Measurements from ENCODE around the gene EPG5.

Gene EPG5

GRCh38 chr18:46010050-46010449 lies 42.9 kb upstream of the EPG5 start:
- Histone ChIP-seq H3K79me2 (ENCODE audit: control insufficient read depth, insufficient read depth, low read length, poor library complexity) (no peaks in the 10 kb centered on the region), H3K4me1 (ENCODE audit: control insufficient read depth in 1 of 2, insufficient read depth in 2 of 2, low read length in 2 of 2) (peaks cover 0 to 4% of the 10 kb centered on the region in 2 experiments), H4K8ac (ENCODE audit: low read depth, low read length) (no peak overlapping the region), H3K18ac (ENCODE audit: low read length) (no peak overlapping the region), H3K4me2 (ENCODE audit: low read length) (no peak overlapping the region), H2AFZ (ENCODE audit: insufficient read depth, low read length, poor library complexity) (no peak overlapping the region), H3K4me3 (ENCODE audit: low read depth, low read length) (no peak overlapping the region), H3K79me1 (ENCODE audit: low read length) (no peaks in the 10 kb centered on the region), H3K27ac (ENCODE audit: low read depth, low read length) (no peak overlapping the region), H2BK12ac (ENCODE audit: low read length) (no peak overlapping the region), H3K36me3 (ENCODE audit: control insufficient read depth in 1 of 2, insufficient read depth in 2 of 2, low read length in 2 of 2) (peaks cover 15 to 28% of the 10 kb centered on the region in 2 experiments), H4K12ac (ENCODE audit: low read depth, low read length) (no peak overlapping the region), H2AK5ac (ENCODE audit: low read length) (no peak overlapping the region), H3K14ac (ENCODE audit: low read length) (no peak overlapping the region), H2BK120ac (ENCODE audit: insufficient read depth, low read length, poor library complexity) (no peak overlapping the region), H3K9ac (ENCODE audit: low read length) (no peak overlapping the region), H3K27me3 (ENCODE audit: insufficient read depth, low read length) (no peaks in the 10 kb centered on the region), H4K91ac (ENCODE audit: low read depth, low read length) (no peak overlapping the region), H3K9me3 (ENCODE audit: insufficient read depth, low read depth, low read length) (no peaks in the 10 kb centered on the region), H3K4ac (ENCODE audit: low read depth, low read length) (no peak overlapping the region), H2BK5ac (ENCODE audit: low read depth, low read length, poor library complexity) (no peak overlapping the region), H3K23ac (ENCODE audit: low read length) (no peak overlapping the region)
- no CpG with 5 or more reads among the region's 4 CpGs for WGBS (ENCODE audit: extremely low coverage, insufficient coverage, insufficient read length)
- DNase-seq = no peak

GRCh38 chr18:46009125-46009840 lies 42.2 kb upstream of the EPG5 start:
- Histone ChIP-seq H3K79me2 (ENCODE audit: control insufficient read depth, insufficient read depth, low read length, poor library complexity) (no peaks in the 10 kb centered on the region), H2BK120ac (ENCODE audit: insufficient read depth, low read length, poor library complexity) (no peak overlapping the region), H2BK5ac (ENCODE audit: low read depth, low read length, poor library complexity) (no peak overlapping the region), H3K79me1 (ENCODE audit: low read length) (no peaks in the 10 kb centered on the region), H2AK5ac (ENCODE audit: low read length) (no peak overlapping the region), H3K23ac (ENCODE audit: low read length) (no peak overlapping the region), H3K18ac (ENCODE audit: low read length) (no peak overlapping the region), H2BK12ac (ENCODE audit: low read length) (no peak overlapping the region), H3K4ac (ENCODE audit: low read depth, low read length) (no peak overlapping the region), H4K91ac (ENCODE audit: low read depth, low read length) (no peak overlapping the region), H3K27ac (ENCODE audit: low read depth, low read length) (no peak overlapping the region), H3K36me3 (ENCODE audit: control insufficient read depth in 1 of 2, insufficient read depth in 2 of 2, low read length in 2 of 2) (peaks cover 14 to 25% of the 10 kb centered on the region in 2 experiments), H3K4me1 (ENCODE audit: control insufficient read depth in 1 of 2, insufficient read depth in 2 of 2, low read length in 2 of 2) (peaks cover 0 to 4% of the 10 kb centered on the region in 2 experiments), H3K27me3 (ENCODE audit: insufficient read depth, low read length) (no peaks in the 10 kb centered on the region), H2AFZ (ENCODE audit: insufficient read depth, low read length, poor library complexity) (no peak overlapping the region), H3K9ac (ENCODE audit: low read length) (no peak overlapping the region), H3K4me2 (ENCODE audit: low read length) (no peak overlapping the region), H4K12ac (ENCODE audit: low read depth, low read length) (no peak overlapping the region), H3K14ac (ENCODE audit: low read length) (no peak overlapping the region), H4K8ac (ENCODE audit: low read depth, low read length) (no peak overlapping the region), H3K4me3 (ENCODE audit: low read depth, low read length) (no peak overlapping the region), H3K9me3 (ENCODE audit: insufficient read depth, low read depth, low read length) (no peaks in the 10 kb centered on the region)
- no CpG with 5 or more reads among the region's 5 CpGs for WGBS (ENCODE audit: extremely low coverage, insufficient coverage, insufficient read length)
- peak in 1 of 2 donors; percentile 26 for DNase-seq

GRCh38 chr18:46008531-46008930 lies 41.4 kb upstream of the EPG5 start:
- H4K12ac ChIP-seq (ENCODE audit: low read depth, low read length) = no peak overlapping the region
- H3K4me3 ChIP-seq (ENCODE audit: low read depth, low read length) = no peak overlapping the region
- H2BK5ac ChIP-seq (ENCODE audit: low read depth, low read length, poor library complexity) = no peak overlapping the region
- H3K79me2 ChIP-seq (ENCODE audit: control insufficient read depth, insufficient read depth, low read length, poor library complexity) = no peaks in the 10 kb centered on the region
- no peak overlapping the region for H2BK12ac ChIP-seq (ENCODE audit: low read length)
- H3K36me3 ChIP-seq (ENCODE audit: control insufficient read depth in 1 of 2, insufficient read depth in 2 of 2, low read length in 2 of 2) = peaks cover 13 to 25% of the 10 kb centered on the region in 2 experiments
- no peak overlapping the region for H3K18ac ChIP-seq (ENCODE audit: low read length)
- H3K14ac ChIP-seq (ENCODE audit: low read length) = no peak overlapping the region
- H2AK5ac ChIP-seq (ENCODE audit: low read length) = no peak overlapping the region
- no peak overlapping the region for H2AFZ ChIP-seq (ENCODE audit: insufficient read depth, low read length, poor library complexity)
- no peaks in the 10 kb centered on the region for H3K27me3 ChIP-seq (ENCODE audit: insufficient read depth, low read length)
- no peak overlapping the region for H3K4ac ChIP-seq (ENCODE audit: low read depth, low read length)
- WGBS (ENCODE audit: extremely low coverage, insufficient coverage, insufficient read length) = no CpG with 5 or more reads among the region's 8 CpGs
- no peaks in the 10 kb centered on the region for H3K79me1 ChIP-seq (ENCODE audit: low read length)
- no peak for DNase-seq
- H3K4me1 ChIP-seq (ENCODE audit: control insufficient read depth in 1 of 2, insufficient read depth in 2 of 2, low read length in 2 of 2) = peaks cover 0 to 4% of the 10 kb centered on the region in 2 experiments
- no peak overlapping the region for H3K23ac ChIP-seq (ENCODE audit: low read length)
- no peak overlapping the region for H4K8ac ChIP-seq (ENCODE audit: low read depth, low read length)
- no peak overlapping the region for H3K4me2 ChIP-seq (ENCODE audit: low read length)
- H3K27ac ChIP-seq (ENCODE audit: low read depth, low read length) = no peak overlapping the region
- H3K9me3 ChIP-seq (ENCODE audit: insufficient read depth, low read depth, low read length) = no peaks in the 10 kb centered on the region
- H3K9ac ChIP-seq (ENCODE audit: low read length) = no peak overlapping the region
- no peak overlapping the region for H2BK120ac ChIP-seq (ENCODE audit: insufficient read depth, low read length, poor library complexity)
- H4K91ac ChIP-seq (ENCODE audit: low read depth, low read length) = no peak overlapping the region

GRCh38 chr18:46007165-46007564 lies 40.0 kb upstream of the EPG5 start:
- H2AFZ ChIP-seq (ENCODE audit: insufficient read depth, low read length, poor library complexity) = no peak overlapping the region
- no CpG with 5 or more reads among the region's 5 CpGs for WGBS (ENCODE audit: extremely low coverage, insufficient coverage, insufficient read length)
- peaks cover 18 to 30% of the 10 kb centered on the region in 2 experiments for H3K36me3 ChIP-seq (ENCODE audit: control insufficient read depth in 1 of 2, insufficient read depth in 2 of 2, low read length in 2 of 2)
- no peaks in the 10 kb centered on the region for H3K79me1 ChIP-seq (ENCODE audit: low read length)
- no peak overlapping the region for H3K4me2 ChIP-seq (ENCODE audit: low read length)
- H2BK5ac ChIP-seq (ENCODE audit: low read depth, low read length, poor library complexity) = no peak overlapping the region
- peaks cover 0 to 4% of the 10 kb centered on the region in 2 experiments for H3K4me1 ChIP-seq (ENCODE audit: control insufficient read depth in 1 of 2, insufficient read depth in 2 of 2, low read length in 2 of 2)
- H3K27ac ChIP-seq (ENCODE audit: low read depth, low read length) = no peak overlapping the region
- no peak overlapping the region for H3K18ac ChIP-seq (ENCODE audit: low read length)
- no peaks in the 10 kb centered on the region for H3K9me3 ChIP-seq (ENCODE audit: insufficient read depth, low read depth, low read length)
- no peak overlapping the region for H2BK12ac ChIP-seq (ENCODE audit: low read length)
- no peak overlapping the region for H3K9ac ChIP-seq (ENCODE audit: low read length)
- no peak overlapping the region for H4K8ac ChIP-seq (ENCODE audit: low read depth, low read length)
- H3K4me3 ChIP-seq (ENCODE audit: low read depth, low read length) = no peak overlapping the region
- no peak overlapping the region for H2AK5ac ChIP-seq (ENCODE audit: low read length)
- no peaks in the 10 kb centered on the region for H3K27me3 ChIP-seq (ENCODE audit: insufficient read depth, low read length)
- H3K4ac ChIP-seq (ENCODE audit: low read depth, low read length) = no peak overlapping the region
- H3K14ac ChIP-seq (ENCODE audit: low read length) = no peak overlapping the region
- no peak overlapping the region for H4K12ac ChIP-seq (ENCODE audit: low read depth, low read length)
- no peak overlapping the region for H4K91ac ChIP-seq (ENCODE audit: low read depth, low read length)
- DNase-seq = no peak
- no peaks in the 10 kb centered on the region for H3K79me2 ChIP-seq (ENCODE audit: control insufficient read depth, insufficient read depth, low read length, poor library complexity)
- no peak overlapping the region for H3K23ac ChIP-seq (ENCODE audit: low read length)
- no peak overlapping the region for H2BK120ac ChIP-seq (ENCODE audit: insufficient read depth, low read length, poor library complexity)

Measured in trophoblast cell (in vitro differentiated cells and primary cell).